Stimulated activated naive CD4-positive, alpha-beta T cell treated with Interleukin-2 at 50 U/mL for 16 hours (primary cell): ENCODE measurements around the gene NALCN.

Experiments used
- DNase-seq: peaks from one replicate; lab custom pipeline; 2025; lab: John Stamatoyannopoulos, UW

Gene NALCN

GRCh38 chr13:101283782-101284181, 132.5 kb downstream of the NALCN start:
- DNase-seq, result no peak

GRCh38 chr13:101272886-101273285, 143.4 kb downstream of the NALCN start:
- DNase-seq, result no peak

GRCh38 chr13:101271681-101272245, 144.5 kb downstream of the NALCN start:
- no peak for DNase-seq

GRCh38 chr13:101267656-101268055, 148.7 kb downstream of the NALCN start:
- DNase-seq, result no peak

- DNase-seq, result no peak
These were observed 150.4 kb downstream of the NALCN start for GRCh38 chr13:101265934-101266333.

GRCh38 chr13:101264931-101265330, 151.4 kb downstream of the NALCN start:
- DNase-seq, result no peak

GRCh38 chr13:101262306-101262705, 154.0 kb downstream of the NALCN start:
- DNase-seq, result no peak

- no peak for DNase-seq
These were observed 157.8 kb downstream of the NALCN start for GRCh38 chr13:101258509-101258908.

GRCh38 chr13:101258071-101258470, 158.2 kb downstream of the NALCN start:
- peak; percentile 43 for DNase-seq

GRCh38 chr13:101248739-101249514, 167.4 kb downstream of the NALCN start:
- DNase-seq, result no peak

GRCh38 chr13:101242720-101243119, 173.6 kb downstream of the NALCN start:
- DNase-seq, result no peak

- DNase-seq, result no peak
These were observed 177.8 kb downstream of the NALCN start for GRCh38 chr13:101238555-101238954.

GRCh38 chr13:101231751-101232428, 184.4 kb downstream of the NALCN start:
- DNase-seq, result no peak

GRCh38 chr13:101230271-101230890, 185.9 kb downstream of the NALCN start:
- DNase-seq, result no peak

GRCh38 chr13:101219609-101220265, 196.6 kb downstream of the NALCN start:
- DNase-seq, result no peak

GRCh38 chr13:101218484-101218883, 197.8 kb downstream of the NALCN start:
- no peak for DNase-seq

- DNase-seq, result no peak
These were observed 199.2 kb downstream of the NALCN start for GRCh38 chr13:101217086-101217485.

GRCh38 chr13:101211261-101211660, 205.0 kb downstream of the NALCN start:
- no peak for DNase-seq

- DNase-seq, result no peak
These were observed 205.5 kb downstream of the NALCN start for GRCh38 chr13:101210774-101211173.

GRCh38 chr13:101209206-101209893, 207.0 kb downstream of the NALCN start:
- DNase-seq, result no peak

GRCh38 chr13:101205408-101205807, 210.9 kb downstream of the NALCN start:
- DNase-seq, result no peak
